ENCODE results near the gene ITPK1.

The ITPK1 gene

GRCh38 chr14:92937051-92937937 lies 178.4 kb downstream of the ITPK1 start:
- no peak for TF ChIP-seq TEAD4 (IDR thresholded peaks at IDR 0.05)
- no peak for TF ChIP-seq RAD21 (IDR thresholded peaks at IDR 0.05; ENCODE audit: low read depth)
- TF ChIP-seq CEBPB (IDR thresholded peaks at IDR 0.05), result no peak
- no peak for TF ChIP-seq TAF1 (IDR thresholded peaks at IDR 0.05; ENCODE audit: low read depth)
- TF ChIP-seq EGR1 (IDR thresholded peaks at IDR 0.05), result no peak
- no peak for TF ChIP-seq NFIC (IDR thresholded peaks at IDR 0.05)
- TF ChIP-seq, protein P1, sequence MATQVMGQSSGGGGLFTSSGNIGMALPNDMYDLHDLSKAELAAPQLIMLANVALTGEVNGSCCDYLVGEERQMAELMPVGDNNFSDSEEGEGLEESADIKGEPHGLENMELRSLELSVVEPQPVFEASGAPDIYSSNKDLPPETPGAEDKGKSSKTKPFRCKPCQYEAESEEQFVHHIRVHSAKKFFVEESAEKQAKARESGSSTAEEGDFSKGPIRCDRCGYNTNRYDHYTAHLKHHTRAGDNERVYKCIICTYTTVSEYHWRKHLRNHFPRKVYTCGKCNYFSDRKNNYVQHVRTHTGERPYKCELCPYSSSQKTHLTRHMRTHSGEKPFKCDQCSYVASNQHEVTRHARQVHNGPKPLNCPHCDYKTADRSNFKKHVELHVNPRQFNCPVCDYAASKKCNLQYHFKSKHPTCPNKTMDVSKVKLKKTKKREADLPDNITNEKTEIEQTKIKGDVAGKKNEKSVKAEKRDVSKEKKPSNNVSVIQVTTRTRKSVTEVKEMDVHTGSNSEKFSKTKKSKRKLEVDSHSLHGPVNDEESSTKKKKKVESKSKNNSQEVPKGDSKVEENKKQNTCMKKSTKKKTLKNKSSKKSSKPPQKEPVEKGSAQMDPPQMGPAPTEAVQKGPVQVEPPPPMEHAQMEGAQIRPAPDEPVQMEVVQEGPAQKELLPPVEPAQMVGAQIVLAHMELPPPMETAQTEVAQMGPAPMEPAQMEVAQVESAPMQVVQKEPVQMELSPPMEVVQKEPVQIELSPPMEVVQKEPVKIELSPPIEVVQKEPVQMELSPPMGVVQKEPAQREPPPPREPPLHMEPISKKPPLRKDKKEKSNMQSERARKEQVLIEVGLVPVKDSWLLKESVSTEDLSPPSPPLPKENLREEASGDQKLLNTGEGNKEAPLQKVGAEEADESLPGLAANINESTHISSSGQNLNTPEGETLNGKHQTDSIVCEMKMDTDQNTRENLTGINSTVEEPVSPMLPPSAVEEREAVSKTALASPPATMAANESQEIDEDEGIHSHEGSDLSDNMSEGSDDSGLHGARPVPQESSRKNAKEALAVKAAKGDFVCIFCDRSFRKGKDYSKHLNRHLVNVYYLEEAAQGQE (IDR thresholded peaks at IDR 0.05; ENCODE audit: low read depth), result no peak
- no peak for TF ChIP-seq TCF12 (IDR thresholded peaks at IDR 0.05; ENCODE audit: low read depth)
- no peak for TF ChIP-seq YY1 (IDR thresholded peaks at IDR 0.05; ENCODE audit: low read depth)

GRCh38 chr14:92936085-92936484 lies 179.6 kb downstream of the ITPK1 start:
- TF ChIP-seq NFIC (IDR thresholded peaks at IDR 0.05) (0 out of 2 replicates have a peak, but pooled peaks have one; percentile 15), TEAD4 (IDR thresholded peaks at IDR 0.05) (no peak), CREB1 (IDR thresholded peaks at IDR 0.05; ENCODE audit: low read depth) (no peak), RAD21 (IDR thresholded peaks at IDR 0.05; ENCODE audit: low read depth) (no peak; the same call in 1 of the 2 replicates), EP300 (IDR thresholded peaks at IDR 0.05; ENCODE audit: borderline replicate concordance) (no peak), TAF1 (IDR thresholded peaks at IDR 0.05; ENCODE audit: low read depth) (no peak), FOXM1 (IDR thresholded peaks at IDR 0.05; ENCODE audit: borderline replicate concordance, low read depth) (no peak), USF1 (IDR thresholded peaks at IDR 0.05) (no peak), EGR1 (IDR thresholded peaks at IDR 0.05) (peak; percentile 80)
- TF ChIP-seq, protein P1 (IDR thresholded peaks at IDR 0.05; ENCODE audit: low read depth), result no peak

- TF ChIP-seq RAD21 (IDR thresholded peaks at IDR 0.05; ENCODE audit: low read depth) (no peak), YY1 (IDR thresholded peaks at IDR 0.05; ENCODE audit: low read depth) (no peak), CREB1 (IDR thresholded peaks at IDR 0.05; ENCODE audit: low read depth) (no peak)
These were observed 180.3 kb downstream of the ITPK1 start for GRCh38 chr14:92935446-92935845.

- TF ChIP-seq, protein P1 (IDR thresholded peaks at IDR 0.05; ENCODE audit: low read depth), result no peak
- no peak for TF ChIP-seq TCF12 (IDR thresholded peaks at IDR 0.05; ENCODE audit: low read depth)
- TF ChIP-seq RAD21 (IDR thresholded peaks at IDR 0.05; ENCODE audit: low read depth), result no peak
- TF ChIP-seq CREB1 (IDR thresholded peaks at IDR 0.05; ENCODE audit: low read depth), result no peak
- TF ChIP-seq USF1 (IDR thresholded peaks at IDR 0.05), result no peak
- no peak for TF ChIP-seq TEAD4 (IDR thresholded peaks at IDR 0.05)
- no peak for TF ChIP-seq YY1 (IDR thresholded peaks at IDR 0.05; ENCODE audit: low read depth)
- TF ChIP-seq ZBTB7A (IDR thresholded peaks at IDR 0.05; ENCODE audit: low read depth), result no peak
These were observed 181.3 kb downstream of the ITPK1 start for GRCh38 chr14:92934196-92935085.

Measured in Ishikawa (cell line).